Measurements from ENCODE around the gene IRF6. TPM values are rescaled to one million over a fixed set of nuclear protein-coding genes. Genes with fewer than 3 reads are reported as not detected.
"Not testable (repeated sequence)": the region's sequence is repeated elsewhere in the genome, so short reads cannot be mapped to it uniquely, and the experiment has no call there.

The IRF6 gene
- total RNA-seq, 1 donor from 2014 or later, result 7.6 TPM

GRCh38 chr1:209797978-209798639, 7.8 kb downstream of the IRF6 start:
- intact Hi-C loops (cut with DNase I), result no loop called here
- no peak overlapping the region for H3K4me3 ChIP-seq
- H3K36me3 ChIP-seq, result no peaks in the 10 kb centered on the region
- H3K4me1 ChIP-seq, result peaks cover 0 to 11% of the 10 kb centered on the region in 2 donors
- H3K27me3 ChIP-seq, result no peaks in the 10 kb centered on the region
- H3K9me3 ChIP-seq, result no peaks in the 10 kb centered on the region
- TF ChIP-seq, protein P1, sequence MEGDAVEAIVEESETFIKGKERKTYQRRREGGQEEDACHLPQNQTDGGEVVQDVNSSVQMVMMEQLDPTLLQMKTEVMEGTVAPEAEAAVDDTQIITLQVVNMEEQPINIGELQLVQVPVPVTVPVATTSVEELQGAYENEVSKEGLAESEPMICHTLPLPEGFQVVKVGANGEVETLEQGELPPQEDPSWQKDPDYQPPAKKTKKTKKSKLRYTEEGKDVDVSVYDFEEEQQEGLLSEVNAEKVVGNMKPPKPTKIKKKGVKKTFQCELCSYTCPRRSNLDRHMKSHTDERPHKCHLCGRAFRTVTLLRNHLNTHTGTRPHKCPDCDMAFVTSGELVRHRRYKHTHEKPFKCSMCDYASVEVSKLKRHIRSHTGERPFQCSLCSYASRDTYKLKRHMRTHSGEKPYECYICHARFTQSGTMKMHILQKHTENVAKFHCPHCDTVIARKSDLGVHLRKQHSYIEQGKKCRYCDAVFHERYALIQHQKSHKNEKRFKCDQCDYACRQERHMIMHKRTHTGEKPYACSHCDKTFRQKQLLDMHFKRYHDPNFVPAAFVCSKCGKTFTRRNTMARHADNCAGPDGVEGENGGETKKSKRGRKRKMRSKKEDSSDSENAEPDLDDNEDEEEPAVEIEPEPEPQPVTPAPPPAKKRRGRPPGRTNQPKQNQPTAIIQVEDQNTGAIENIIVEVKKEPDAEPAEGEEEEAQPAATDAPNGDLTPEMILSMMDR (IDR thresholded peaks at IDR 0.05), result no peak
- DNase-seq (ENCODE audit: low spot score in 2 of 2), result no peak
- H3K27ac ChIP-seq, result no peak overlapping the region

GRCh38 chr1:209793711-209794110, 12.2 kb downstream of the IRF6 start:
- H3K36me3 ChIP-seq; H3K4me3 ChIP-seq; H3K27ac ChIP-seq; H3K4me1 ChIP-seq; H3K27me3 ChIP-seq; DNase-seq (ENCODE audit: low spot score in 2 of 2); H3K9me3 ChIP-seq; intact Hi-C loops (cut with DNase I): not testable (repeated sequence)

- H3K27me3 ChIP-seq, result no peaks in the 10 kb centered on the region
- H3K36me3 ChIP-seq, result no peaks in the 10 kb centered on the region
- TF ChIP-seq, protein P1 (IDR thresholded peaks at IDR 0.05), result no peak
- intact Hi-C loops (cut with DNase I), result no loop called here
- no peak overlapping the region for H3K27ac ChIP-seq
- no peak for DNase-seq (ENCODE audit: low spot score in 2 of 2)
- no peaks in the 10 kb centered on the region for H3K9me3 ChIP-seq
- H3K4me3 ChIP-seq, result no peak overlapping the region
- peaks cover 0 to 4% of the 10 kb centered on the region in 2 donors for H3K4me1 ChIP-seq
Measured at GRCh38 chr1:209791920-209792319, 14.0 kb downstream of the IRF6 start.

- Histone ChIP-seq H3K36me3 (no peaks in the 10 kb centered on the region), H3K9me3 (no peaks in the 10 kb centered on the region), H3K4me1 (peaks cover 0 to 4% of the 10 kb centered on the region in 2 donors), H3K4me3 (no peak overlapping the region), H3K27me3 (no peaks in the 10 kb centered on the region), H3K27ac (no peak overlapping the region)
- intact Hi-C loops (cut with DNase I), result no loop called here
- DNase-seq (ENCODE audit: low spot score in 2 of 2), result peak in 1 of 2 donors; percentile 44
- TF ChIP-seq, protein P1 (IDR thresholded peaks at IDR 0.05), result no peak
Measured at GRCh38 chr1:209790286-209791193, 15.4 kb downstream of the IRF6 start.

- H3K4me3 ChIP-seq, result no peak overlapping the region
- intact Hi-C loops (cut with DNase I), result no loop called here
- TF ChIP-seq, protein P1 (IDR thresholded peaks at IDR 0.05), result no peak
- H3K9me3 ChIP-seq, result no peaks in the 10 kb centered on the region
- H3K27ac ChIP-seq, result no peak overlapping the region
- DNase-seq (ENCODE audit: low spot score in 2 of 2), result no peak
- H3K4me1 ChIP-seq, result peaks cover 0 to 4% of the 10 kb centered on the region in 2 donors
- H3K27me3 ChIP-seq, result no peaks in the 10 kb centered on the region
- no peaks in the 10 kb centered on the region for H3K36me3 ChIP-seq
Measured at GRCh38 chr1:209789245-209789644, 16.7 kb downstream of the IRF6 start.

- Histone ChIP-seq H3K4me3 (no peak overlapping the region), H3K9me3 (no peaks in the 10 kb centered on the region), H3K4me1 (peaks cover 0 to 12% of the 10 kb centered on the region in 2 donors), H3K36me3 (no peaks in the 10 kb centered on the region), H3K27ac (peak overlapping the region; percentile 45 to 75), H3K27me3 (no peaks in the 10 kb centered on the region)
- peak in 1 of 2 donors; percentile 73 for DNase-seq (ENCODE audit: low spot score in 2 of 2)
- intact Hi-C loops (cut with DNase I), result no loop called here
- TF ChIP-seq, protein P1 (IDR thresholded peaks at IDR 0.05), result no peak
Measured at GRCh38 chr1:209787551-209787950, 18.4 kb downstream of the IRF6 start.
